ENCODE data around the gene CX3CL1. TPM values are rescaled to one million over a fixed set of nuclear protein-coding genes. Genes with fewer than 3 reads are reported as not detected.

CX3CL1 gene
- total and polyA plus RNA-seq, 2 of the 4 experiments (the other 2 are of a cell fraction): 0.18 to 0.77 TPM

DNA sequence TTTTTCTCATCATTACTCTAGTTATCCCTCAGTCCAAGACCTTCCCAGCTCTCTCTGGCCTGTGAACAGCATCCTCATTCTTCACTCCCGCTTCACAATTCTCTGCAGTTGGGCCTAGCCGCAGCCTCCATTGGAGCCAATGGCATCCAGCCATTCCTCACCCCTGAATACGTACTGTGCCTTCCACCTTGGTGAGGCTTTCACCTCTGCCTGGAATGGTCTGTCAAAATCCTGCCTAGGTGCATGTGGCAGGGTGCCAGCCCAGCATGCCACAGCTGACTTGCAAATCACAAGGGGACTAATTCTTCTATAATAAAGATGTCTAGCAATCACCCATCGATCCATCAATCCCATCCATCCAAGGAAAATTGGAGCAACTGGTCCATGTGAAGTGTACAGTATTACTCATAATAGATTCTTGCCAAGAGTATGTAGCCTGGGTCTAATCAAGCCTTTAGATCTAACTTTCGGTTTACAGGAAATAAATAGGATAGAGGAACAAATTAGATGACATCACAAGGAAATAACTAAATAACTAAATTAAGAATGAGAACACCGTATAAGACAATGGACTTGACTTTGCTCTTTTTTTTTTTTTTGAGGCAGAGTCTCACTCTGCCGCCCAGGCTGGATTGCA is 5.1 kb upstream of the CX3CL1 start:
- Histone ChIP-seq H3K36me3 (ENCODE audit: control insufficient read depth, insufficient read depth, low read length) (no peaks in the 10 kb centered on the region), H4K8ac (ENCODE audit: low read depth in 2 of 2, low read length in 2 of 2) (no peak overlapping the region), H3K4me1 (ENCODE audit: control insufficient read depth, insufficient read depth, low read length) (peaks cover 2% of the 10 kb centered on the region; the same call in 1 of the 2 replicates), H4K91ac (ENCODE audit: insufficient read depth, low read depth, low read length) (no peak overlapping the region), H2BK120ac (ENCODE audit: low read depth, low read length) (no peak overlapping the region), H3K23ac (ENCODE audit: low read depth, low read length) (no peak overlapping the region), H3K79me1 (ENCODE audit: low read depth in 1 of 2, low read length in 2 of 2) (no peaks in the 10 kb centered on the region), H4K20me1 (ENCODE audit: insufficient read depth, low read length) (no peaks in the 10 kb centered on the region), H3K9ac (ENCODE audit: low read depth, low read length) (no peak overlapping the region), H4K5ac (ENCODE audit: low read depth, low read length) (no peak overlapping the region), H2BK20ac (ENCODE audit: low read depth, low read length) (no peak overlapping the region), H3K4me2 (ENCODE audit: low read depth, low read length) (no peak overlapping the region), H3K18ac (ENCODE audit: low read depth, low read length) (no peak overlapping the region), H2AFZ (replicated peaks; ENCODE audit: low read length, poor library complexity) (no peak overlapping the region), H3K14ac (replicated peaks; ENCODE audit: low read depth, low read length) (no peak overlapping the region), H3K56ac (ENCODE audit: extremely low read depth, insufficient read depth, low read length) (no peak overlapping the region), H2BK5ac (ENCODE audit: low read depth, low read length, poor library complexity, severe bottlenecking) (no peak overlapping the region), H3K9me3 (ENCODE audit: control insufficient read depth, insufficient read depth, low read length) (no peaks in the 10 kb centered on the region), H3K4ac (ENCODE audit: low read depth, low read length) (no peak overlapping the region), H2AK5ac (ENCODE audit: low read depth, low read length) (no peak overlapping the region), H2AK9ac (replicated peaks; ENCODE audit: low read depth, low read length, poor library complexity) (no peak overlapping the region), H3K4me3 (ENCODE audit: insufficient read depth, low read depth, low read length) (no peak overlapping the region), H3K27me3 (ENCODE audit: control insufficient read depth, insufficient read depth, low read length) (peaks cover 64% of the 10 kb centered on the region), H3K9me1 (ENCODE audit: insufficient read depth, low read length) (no peaks in the 10 kb centered on the region), H2BK15ac (ENCODE audit: low read depth, low read length) (no peak overlapping the region), H3K27ac (ENCODE audit: insufficient read depth, low read length) (no peak overlapping the region)
- ATAC-seq (ENCODE audit: low read depth) (no peak), DNase-seq (no peak)
- BruUV-seq (replicated peaks): no TSS peak
- 73% methylated on average over 2 of the region's 7 CpGs; no CpG with 5 or more reads in 1 of the 2 experiments for WGBS, 2 experiments (ENCODE audit: extremely low coverage in 2 of 2, insufficient read length in 1 of 2)
- no peak for TF ChIP-seq RCOR1 (IDR thresholded peaks at IDR 0.05; ENCODE audit: insufficient replicate concordance, low read length)
- TF ChIP-seq FOS (IDR thresholded peaks at IDR 0.05; ENCODE audit: low read depth, low read length): no peak
- TF ChIP-seq BHLHE40 (IDR thresholded peaks at IDR 0.05; ENCODE audit: low read depth, low read length): no peak
- no peak for TF ChIP-seq POLR2A (IDR thresholded peaks at IDR 0.05; ENCODE audit: low read depth, low read length)
- in situ Hi-C loops (cut with MboI; ENCODE audit: low sequenced_read_pairs): no loop called here
- CTCF ChIA-PET: no interaction called here
- POLR2A ChIA-PET (ENCODE audit: unreplicated experiment): no interaction called here
- intact Hi-C loops (cut with micrococcal nuclease): no loop called here
- dilution Hi-C loops (cut with HindIII; ENCODE audit: low sequenced_read_pairs, unreplicated experiment): no loop called here
